Sciatic nerve (tissue), 2 donors: ENCODE results near the gene MYO3B. TPM values are rescaled to one million over a fixed set of nuclear protein-coding genes. Genes with fewer than 3 reads are reported as not detected.

ENCODE experiments used
- ATAC-seq: fragments of 200-7000 bp; cut with Tn5 transposase; one replicate; pipeline ENCODE4 v1.9.1; 2020; ENCODE audit warnings: mild to moderate bottlenecking, moderate library complexity
- DNase-seq: peaks from one replicate; pipeline ENCODE4 v3.0.0-alpha.2; 2020; ENCODE audit warnings: low spot score
- intact Hi-C: fragments of 100-400 bp; cut with DNase I; formaldehyde crosslinking; loops from one replicate; pipeline ENCODE4 v1.14.2; 2022
- total RNA-seq: library from RNA; stranded (reverse); fragmentation: NEBNext Ultra II Directional; extraction: Animal tissue kit (Norgen Biotek cat#: 25700); gene quantifications from one replicate; pipeline ENCODE4 v1.2.1, GENCODE V29; 2021
- donor health status: DM: no; HTN: no; CAD: no.
- donor health status: DM: no; HTN: no; CAD: no.

The MYO3B gene
- total RNA-seq, 1 donor from 2014 or later: 0.13 TPM

DNA sequence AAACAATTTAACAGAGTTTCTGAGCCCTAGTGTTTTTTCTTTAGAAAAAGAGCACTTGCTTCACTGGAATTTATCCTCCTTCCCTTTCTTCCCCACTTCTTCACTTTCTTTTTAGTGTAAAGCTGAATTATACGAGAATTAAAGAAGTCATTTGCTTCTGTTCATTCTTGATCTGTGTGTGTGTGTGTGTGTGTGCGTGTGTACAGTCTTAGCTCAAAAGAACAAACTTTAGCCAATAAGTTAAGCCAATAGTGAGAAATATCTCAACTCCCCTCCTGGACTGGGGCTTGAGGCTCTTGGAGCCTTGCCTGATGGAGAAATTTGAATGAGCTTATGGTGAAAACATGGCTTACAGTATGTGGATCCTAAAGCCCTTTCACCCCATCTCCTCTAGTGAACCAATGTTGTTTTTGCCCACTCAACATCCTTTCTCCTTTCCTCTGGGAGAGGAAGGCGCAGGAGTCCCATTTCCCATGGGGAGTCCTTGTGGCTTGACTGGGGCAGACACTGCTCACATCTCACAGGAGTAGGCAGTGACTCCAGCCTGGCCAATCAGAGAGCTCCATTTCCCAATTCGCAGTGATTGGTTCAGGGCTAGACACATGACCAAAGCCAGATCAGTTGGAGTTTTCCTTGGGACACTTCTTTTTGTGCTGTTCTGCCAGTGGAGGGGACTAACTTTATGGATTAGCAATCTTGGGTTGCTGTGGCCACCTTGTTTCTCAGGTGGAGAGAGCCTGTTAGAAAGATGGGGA, 16.3 kb upstream of the MYO3B start:
- ATAC-seq: no peak
- no peak for DNase-seq
- intact Hi-C loops: no loop called here

DNA sequence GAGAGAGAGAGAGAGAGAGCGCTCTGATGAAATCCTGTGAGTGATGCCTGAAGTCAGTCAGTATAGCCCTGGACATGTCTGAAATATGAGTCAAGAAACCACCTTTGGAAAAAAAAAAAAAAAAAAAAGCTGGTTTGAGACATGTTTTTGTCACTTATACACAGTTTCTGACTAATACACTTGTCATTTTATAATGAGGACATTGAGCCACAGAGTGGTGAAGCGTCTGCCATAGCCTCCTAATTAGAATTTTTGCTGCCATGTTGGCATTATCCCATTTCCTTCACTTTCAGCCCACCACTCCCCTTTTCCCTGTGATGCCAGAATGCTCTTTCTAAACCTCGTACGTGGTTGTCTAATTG, 15.7 kb upstream of the MYO3B start:
- DNase-seq (no peak), ATAC-seq (no peak)
- intact Hi-C loops: no loop called here

DNA sequence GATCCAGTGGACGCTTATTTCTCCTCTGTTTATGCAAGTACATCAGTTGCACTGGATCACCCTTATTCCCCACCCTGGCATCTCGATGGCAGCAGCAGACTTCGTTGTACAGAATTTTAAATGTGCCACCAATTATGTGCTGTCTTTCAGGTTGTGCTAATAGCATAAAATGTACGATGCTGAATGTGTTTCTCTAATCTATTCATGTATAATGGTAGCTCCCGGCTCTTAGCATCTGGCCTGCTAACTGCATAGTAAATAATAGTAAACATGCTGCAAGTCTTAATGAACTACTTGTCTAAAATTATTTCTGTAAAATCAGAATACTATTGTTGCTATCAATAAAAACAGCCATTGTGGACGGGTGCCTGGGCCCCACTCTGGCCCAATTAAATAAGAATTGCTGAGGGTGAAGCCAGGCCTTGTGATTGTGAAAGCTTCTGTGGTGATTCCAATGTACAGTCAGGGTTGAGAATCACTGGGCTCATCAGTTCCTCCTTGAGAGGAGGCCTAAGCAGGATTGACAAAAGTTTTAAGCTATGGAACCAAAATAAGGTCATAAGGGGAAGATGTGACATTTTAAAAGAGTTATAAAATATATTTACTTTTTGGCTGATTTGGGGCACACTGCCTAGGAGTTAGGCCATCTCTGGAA, 14.4 kb upstream of the MYO3B start:
- DNase-seq: no peak
- intact Hi-C loops: no loop called here
- ATAC-seq: no peak

DNA sequence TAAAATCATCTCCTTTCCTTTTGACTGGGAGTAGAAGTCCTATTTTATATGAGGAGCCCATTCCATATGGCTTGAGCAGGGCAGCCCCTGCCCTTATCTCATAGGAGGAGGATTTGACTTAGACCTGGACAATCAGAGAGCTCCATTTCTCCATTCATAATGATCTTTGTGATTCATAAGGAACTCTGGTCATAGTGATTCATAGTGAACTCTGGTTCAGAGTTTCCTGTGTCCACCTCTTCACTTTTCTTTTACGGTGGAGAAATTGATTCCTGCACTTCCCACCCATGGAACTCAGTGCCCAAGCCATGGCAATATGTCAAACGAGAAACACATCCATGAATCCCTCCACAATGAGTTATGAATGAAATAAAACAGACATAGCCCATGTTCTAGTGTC, 12.8 kb upstream of the MYO3B start:
- intact Hi-C loops: no loop called here
- no peak for ATAC-seq
- DNase-seq: no peak

DNA sequence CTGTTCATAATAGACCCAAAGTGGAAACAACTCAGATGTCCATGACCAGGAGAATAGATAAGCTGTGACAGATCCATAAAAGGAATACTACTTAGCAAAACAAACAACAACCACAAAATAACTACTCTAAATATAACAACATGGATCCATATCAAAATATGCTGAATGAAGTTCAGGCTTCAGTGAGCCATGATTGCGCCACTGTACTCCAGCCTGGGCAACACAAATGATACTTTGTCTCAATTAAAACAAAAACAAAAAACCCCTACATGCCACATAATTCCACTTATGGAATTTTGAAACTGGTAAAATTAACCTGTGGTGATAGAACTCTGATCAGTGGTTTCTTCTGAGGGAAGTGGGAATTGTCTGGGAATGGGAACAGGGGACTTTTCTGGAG, 11.2 kb upstream of the MYO3B start:
- intact Hi-C loops: no loop called here
- ATAC-seq (no peak), DNase-seq (no peak)

DNA sequence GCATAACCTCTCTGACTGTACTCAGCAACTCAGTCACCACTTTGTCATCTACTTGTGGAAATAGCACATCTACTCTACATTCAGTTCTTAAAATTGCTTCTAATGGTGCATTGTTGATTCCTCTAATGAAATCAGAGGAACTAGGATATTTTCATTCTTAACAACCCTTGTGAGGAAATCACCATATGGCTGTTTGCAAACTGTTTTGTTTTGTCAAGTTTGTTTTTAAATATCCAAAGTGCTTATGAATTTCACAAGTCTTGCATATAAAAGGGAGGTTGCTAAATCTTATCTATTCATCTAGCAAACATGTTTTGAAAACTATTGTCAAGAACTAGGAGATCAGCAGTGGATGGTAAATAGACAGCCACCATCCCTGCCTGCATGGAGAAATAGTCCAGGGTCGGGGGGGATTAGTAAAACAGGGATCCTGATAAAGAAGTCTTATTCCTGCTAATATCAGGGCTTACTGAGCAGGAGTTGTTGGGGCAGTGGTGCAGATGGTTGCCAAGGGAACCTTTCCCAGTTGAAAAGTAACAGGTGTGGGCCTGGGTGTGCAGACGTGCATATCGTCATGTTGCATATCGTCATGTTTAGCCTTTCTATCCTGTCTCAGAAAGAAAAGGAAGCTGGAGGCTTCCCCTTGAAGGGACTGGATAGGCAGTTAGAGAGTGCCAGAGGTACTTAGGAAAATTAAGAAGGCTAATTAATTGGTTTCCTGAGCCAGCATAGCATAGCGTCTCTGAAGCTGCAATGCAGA, 7.5 kb upstream of the MYO3B start:
- ATAC-seq (no peak), DNase-seq (no peak)
- intact Hi-C loops: no loop called here

DNA sequence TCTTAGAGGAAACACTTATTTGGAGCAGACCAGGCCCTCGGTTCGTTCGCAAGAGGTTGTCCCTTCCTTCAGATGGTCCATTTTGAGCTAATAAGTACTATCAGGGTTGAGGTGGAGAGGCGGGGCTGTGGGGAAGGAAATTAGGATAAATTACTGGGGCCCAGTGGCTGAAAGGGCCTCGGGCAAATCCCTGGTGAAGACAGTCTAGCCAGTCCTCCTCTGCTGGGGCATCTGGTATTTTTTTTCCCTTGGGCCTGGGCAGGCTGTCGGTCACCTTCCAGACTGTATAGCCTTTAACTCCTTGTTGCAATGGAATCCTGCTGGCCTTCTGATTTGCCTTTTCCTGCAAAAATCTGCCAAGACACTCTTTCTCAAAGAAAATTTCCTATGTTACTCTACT, 1.7 kb upstream of the MYO3B start:
- intact Hi-C loops: no loop called here
- DNase-seq (no peak), ATAC-seq (no peak)

DNA sequence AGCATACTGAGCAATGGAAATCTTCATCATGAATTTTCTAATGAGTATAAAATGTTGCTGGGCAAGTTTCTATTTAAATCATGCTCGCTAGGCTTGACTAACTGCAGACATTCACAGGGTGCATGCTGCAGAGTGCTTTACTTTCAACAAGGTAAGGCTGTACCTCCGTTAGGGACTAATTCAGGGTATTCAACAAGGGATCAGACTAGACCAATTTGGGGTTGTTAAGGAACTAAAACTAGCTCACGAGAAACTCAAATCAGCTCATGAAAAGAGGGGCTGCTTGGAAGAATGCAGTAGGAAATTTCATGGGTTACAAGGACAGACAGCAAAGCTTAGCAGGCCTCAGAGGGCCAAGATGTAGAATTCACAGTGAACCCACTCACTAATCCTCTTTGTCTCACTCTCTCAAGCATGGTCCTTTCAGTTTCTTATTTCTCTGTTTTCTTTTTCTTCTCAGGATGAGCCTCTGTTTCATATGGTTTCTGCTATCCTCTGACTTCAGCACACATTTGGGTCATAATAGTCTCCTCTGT, 2.2 kb downstream of the MYO3B start:
- intact Hi-C loops: no loop called here
- ATAC-seq (no peak), DNase-seq (no peak)

DNA sequence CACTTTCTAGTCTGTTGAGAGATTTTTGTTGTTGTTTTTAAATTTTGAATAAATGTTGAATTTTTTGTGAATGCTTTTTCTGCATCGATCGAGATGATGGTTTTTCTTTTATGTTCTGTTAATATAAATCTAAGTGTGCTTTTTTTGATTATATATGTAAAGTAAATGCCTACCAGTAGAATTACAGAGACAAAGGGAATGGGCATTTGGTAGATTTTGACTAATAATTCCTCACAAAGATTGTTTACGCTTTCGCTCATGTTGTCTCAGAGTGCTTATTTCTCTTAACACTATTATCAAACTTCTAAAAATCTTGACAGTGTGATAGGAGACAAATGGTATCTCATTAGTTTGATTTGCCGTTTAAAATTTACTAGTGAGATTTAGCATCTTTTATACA, 3.7 kb downstream of the MYO3B start:
- ATAC-seq (no peak), DNase-seq (no peak)
- intact Hi-C loops: no loop called here

DNA sequence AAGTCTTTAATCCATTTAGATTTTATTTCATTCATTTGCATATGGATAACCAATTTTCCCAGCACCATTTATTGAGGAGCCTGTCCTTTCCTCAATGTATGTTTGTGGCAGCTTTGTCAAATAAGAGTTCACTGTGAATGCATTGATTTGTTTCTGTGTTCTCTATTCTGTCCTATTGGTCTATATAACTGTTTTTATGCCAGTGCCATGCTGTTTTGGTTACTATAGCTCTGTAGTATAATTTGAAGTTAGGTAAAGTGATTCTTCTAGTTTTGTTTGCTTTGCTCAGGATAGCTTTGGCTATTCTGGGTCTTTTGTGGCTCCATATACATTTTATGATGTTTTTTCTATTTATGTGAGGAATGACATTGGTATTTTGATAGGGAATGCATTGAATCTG, 7.4 kb downstream of the MYO3B start:
- intact Hi-C loops: no loop called here
- DNase-seq: no peak

DNA sequence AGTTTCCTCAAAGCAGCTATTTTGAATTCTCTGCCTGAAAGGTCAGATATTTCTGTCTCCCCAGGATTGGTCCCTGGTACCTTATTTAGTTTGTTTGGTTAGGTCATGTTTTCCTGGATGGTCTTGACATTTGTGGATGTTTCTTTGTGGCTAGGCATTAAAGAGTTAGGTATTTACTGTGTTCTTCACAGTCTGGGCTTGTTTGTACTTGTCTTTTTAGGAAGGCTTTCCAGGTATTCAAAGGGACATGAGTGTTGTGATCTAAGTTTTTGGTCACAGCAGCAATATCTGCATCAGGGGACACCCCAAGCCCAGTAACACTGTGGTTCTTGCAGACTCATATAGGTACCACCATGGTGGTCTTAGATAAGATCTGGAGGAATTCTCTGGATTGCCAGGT, 11.8 kb downstream of the MYO3B start:
- intact Hi-C loops: no loop called here
- DNase-seq (no peak), ATAC-seq (no peak)

More for the DNA sequence above, 7.4 kb downstream of the MYO3B start:
- ATAC-seq: no peak

DNA sequence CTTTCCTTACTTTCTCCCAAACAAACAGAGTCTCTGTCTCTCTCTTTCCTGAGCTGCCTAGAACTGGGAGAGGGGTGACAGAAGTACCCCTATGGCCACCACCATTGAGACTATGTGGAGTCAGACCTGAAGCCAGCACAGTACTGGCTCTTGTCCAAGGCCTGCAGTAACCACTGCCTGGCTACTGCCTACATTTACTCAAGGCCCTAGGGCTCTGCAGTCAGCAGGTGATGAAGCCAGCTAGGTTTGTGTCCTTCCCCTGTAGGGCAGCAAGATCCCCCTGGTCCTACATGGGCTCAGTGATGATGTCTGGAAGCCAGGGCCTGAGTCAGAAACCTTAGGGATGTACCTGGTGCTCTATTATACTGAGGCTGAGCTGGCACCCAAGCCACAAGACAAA, 12.2 kb downstream of the MYO3B start:
- intact Hi-C loops: no loop called here
- ATAC-seq: no peak
- DNase-seq: no peak

DNA sequence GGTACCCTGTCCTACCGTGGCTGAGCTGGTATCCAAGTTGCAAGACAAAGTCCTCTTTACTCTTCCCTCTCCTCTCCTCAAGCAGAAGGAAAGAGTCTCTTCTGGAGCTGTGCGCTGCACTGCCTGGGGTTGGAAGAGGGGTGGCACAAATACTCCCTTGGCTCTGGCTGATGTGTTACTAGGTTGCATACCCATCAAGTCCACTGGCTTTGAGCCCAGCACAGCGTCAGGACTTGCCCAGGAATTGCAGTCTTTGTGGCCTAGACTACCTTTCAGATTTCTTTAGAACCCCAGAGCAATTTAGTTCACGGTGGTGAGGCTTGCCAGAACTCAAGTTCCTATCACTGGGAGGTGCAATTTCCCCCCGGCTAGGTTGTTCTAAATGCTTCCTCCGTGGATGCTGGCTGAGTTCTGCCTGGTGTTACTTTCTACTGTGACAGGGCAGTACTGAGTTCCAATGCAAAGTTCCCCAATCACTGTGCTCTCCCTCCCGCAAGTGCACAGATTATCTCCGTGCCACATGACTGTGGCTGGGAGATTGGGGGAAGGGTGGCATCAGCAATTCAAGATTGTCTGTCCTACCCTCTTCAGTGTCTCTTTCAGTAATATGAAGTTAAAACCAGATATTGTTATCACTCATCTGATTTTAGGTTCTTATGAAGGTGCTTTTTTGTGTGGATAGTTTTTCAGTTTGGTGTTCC, 13.4 kb downstream of the MYO3B start:
- intact Hi-C loops: no loop called here
- DNase-seq (no peak), ATAC-seq (no peak)

DNA sequence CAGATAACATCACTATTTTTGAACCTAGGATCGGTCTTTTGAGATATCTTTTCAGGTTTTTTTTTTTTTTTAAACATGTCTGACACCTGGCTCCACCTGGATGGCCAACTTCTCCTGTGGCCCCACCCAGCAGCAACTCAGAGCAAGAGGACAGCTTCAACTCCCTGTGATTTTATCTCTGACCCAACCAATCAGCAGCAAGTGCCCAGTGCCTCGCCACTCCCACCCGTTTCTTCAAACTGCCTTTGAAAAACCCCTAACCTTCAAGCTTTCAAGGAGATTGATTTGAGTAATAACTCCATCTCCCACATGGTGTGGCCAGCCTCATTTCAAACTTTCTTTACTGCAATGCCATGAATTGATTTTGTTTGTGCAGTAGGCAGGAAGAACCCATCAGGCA, 19.0 kb downstream of the MYO3B start:
- no peak for DNase-seq
- intact Hi-C loops: no loop called here
- ATAC-seq: no peak

DNA sequence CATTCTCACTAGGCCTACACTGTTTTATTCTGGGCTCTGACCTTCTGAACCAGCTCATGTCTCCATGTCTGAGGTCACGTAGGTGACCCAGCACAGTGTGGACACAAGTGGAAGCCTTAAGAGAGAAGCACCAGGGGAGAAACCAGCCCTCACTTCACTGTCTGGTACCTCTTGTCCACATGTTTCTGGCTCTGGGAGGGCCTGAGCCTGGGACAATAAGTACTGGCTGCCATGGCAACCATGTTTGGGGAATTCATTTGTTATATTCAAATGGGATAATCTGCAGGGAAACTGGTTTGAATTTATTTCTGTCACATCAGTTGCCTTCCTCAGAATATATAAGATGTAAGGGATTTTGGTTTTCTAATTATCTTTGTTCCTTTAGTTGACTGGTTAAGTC, 23.3 kb downstream of the MYO3B start:
- intact Hi-C loops: no loop called here
- ATAC-seq (peak; percentile 66), DNase-seq (no peak)

DNA sequence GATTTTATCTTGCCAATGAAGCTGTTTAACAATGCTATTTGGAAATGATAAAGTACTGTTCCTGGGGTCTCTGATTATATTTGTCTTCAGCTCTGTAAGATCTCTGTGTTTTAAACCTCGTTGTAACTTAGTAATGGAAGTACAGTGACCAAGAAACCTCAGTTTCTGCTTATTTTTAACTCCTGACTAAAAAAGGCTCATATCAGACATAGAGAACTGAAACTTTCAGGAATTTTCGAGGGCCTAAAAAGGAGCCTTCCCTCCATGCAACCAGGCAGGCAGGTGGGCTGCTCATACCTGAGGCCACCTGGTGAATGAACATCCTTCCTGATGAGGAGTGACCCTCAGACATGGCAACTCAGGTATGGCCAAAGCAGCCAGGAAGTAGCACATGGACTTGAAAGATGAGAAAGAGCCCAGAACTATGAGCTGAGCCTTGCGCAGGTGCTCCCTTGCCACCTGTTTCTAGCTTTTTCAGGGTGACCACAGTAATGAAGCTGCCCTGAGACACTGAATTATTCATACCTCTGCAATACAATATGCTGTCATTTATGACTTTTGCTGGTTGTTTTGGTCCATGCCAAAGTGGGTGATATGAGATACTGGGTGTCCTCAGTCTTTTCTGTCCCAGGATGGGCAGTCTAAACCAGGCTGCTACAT, 23.9 kb downstream of the MYO3B start:
- DNase-seq (no peak), ATAC-seq (no peak)
- intact Hi-C loops: no loop called here

DNA sequence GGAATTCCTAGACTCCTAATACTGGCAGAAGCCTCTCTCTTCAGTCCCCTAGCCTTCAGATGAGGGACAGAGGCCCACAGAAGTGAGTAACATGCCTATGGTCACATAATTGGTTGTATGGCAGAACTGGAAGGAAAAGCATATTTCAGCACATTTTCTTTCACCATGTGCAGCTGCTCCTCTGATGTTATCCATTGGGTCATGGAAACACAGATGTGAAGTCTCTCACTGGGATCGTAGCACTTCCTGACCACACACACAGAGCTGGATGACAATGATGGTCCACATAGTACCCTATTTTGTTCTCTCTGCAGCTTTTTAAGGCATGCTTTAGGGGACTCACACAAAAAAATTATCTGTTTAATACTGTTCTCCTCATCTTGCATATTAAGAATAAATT, 24.5 kb downstream of the MYO3B start:
- ATAC-seq (peak; percentile 96), DNase-seq (no peak)
- intact Hi-C loops: no loop called here

DNA sequence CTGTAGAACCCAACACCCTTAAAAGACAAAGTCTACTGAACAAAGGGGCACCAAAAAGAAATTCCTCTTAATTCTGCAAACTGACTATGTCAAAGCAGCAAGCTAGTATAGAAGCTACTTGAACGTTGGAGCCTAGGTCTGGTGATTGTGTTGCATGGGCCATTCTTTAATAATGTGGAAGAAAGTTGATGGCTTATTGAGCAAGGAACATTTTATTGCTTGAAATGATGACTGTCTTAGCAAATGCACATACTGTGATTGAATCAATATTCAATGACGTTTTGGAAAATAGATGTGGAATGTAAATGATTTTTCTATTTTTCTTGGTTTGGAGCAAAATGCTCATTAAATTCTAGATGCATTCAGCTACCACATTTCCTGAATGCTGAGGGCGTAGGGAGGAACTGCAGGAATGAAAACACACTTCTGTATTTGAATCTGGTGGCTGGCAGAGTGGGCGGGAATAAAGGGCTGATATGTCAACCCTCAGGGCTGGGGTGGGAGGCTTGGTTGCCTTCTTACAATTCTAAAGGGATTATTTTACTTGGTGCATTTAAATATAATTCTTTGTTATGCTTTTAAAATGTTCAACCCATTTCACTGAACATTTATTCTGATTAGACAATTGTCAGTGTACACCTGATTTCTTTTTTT, 26.5 kb downstream of the MYO3B start:
- intact Hi-C loops: no loop called here
- DNase-seq (no peak), ATAC-seq (no peak)

DNA sequence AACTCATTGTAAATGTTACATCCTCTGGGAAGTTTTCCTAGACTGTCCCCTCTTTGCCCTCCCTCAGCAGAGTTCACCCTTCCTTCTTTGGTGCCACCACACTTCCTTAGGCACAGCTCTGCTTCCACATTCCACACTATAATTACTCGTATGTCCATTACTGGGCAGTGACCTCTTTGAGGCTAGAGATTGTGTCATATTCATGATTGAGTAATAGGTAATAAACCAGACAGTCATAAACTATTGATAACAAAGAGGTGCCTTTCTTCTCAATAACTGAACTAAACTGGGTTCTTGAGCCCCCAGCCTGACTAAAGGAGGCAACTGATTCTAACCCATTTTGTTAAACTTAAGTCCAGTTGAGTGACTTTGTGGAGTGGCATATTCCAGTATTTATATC, 28.3 kb downstream of the MYO3B start:
- no peak for DNase-seq
- no peak for ATAC-seq
- intact Hi-C loops: no loop called here
